MM.1S (cell line): ENCODE measurements around the gene CEACAM16.

Experiments
- DNase-seq: peaks from one replicate; pipeline ENCODE4 v3.0.0-alpha.2; 2015
- H2AFZ ChIP-seq: fragments of 300-600 bp; sonication (generic); 2 replicates; pipeline ENCODE4 v1.6.0; 2016; ENCODE audit warnings: antibody characterized with exemption, low read length
- H3F3A ChIP-seq: fragments of 300-600 bp; sonication (generic); 2 replicates; pipeline ENCODE4 v1.6.1; 2016; ENCODE audit warnings: mild to moderate bottlenecking, antibody characterized with exemption, low read length, moderate library complexity, mixed read lengths; ENCODE audit not compliant: insufficient read depth
- H3K27ac ChIP-seq: fragments of 300-600 bp; sonication (generic); 2 replicates; pipeline ENCODE4 v1.5.1; 2016; ENCODE audit warnings: mild to moderate bottlenecking, low read length
- H3K27me3 ChIP-seq: fragments of 300-600 bp; sonication (generic); replicated peaks from 2 replicates; pipeline ENCODE4 v1.6.0; 2016; ENCODE audit warnings: low read length; ENCODE audit not compliant: insufficient read depth
- H3K36me3 ChIP-seq: fragments of 300-600 bp; sonication (generic); replicated peaks from 2 replicates; pipeline ENCODE4 v1.6.1; 2016; ENCODE audit warnings: mild to moderate bottlenecking, low read length, mixed read lengths; ENCODE audit not compliant: insufficient read depth
- H3K4me1 ChIP-seq: fragments of 300-600 bp; sonication (generic); 2 replicates; pipeline ENCODE4 v1.6.1; 2016; ENCODE audit warnings: low read length, mixed read lengths
- H3K4me2 ChIP-seq: fragments of 300-600 bp; sonication (generic); 2 replicates; pipeline ENCODE4 v1.6.0; 2016; ENCODE audit warnings: low read depth, low read length
- H3K4me3 ChIP-seq: fragments of 300-600 bp; sonication (generic); 2 replicates; pipeline ENCODE4 v1.5.1; 2016; ENCODE audit warnings: low read length, mixed read lengths
- H3K79me2 ChIP-seq: fragments of 300-600 bp; sonication (generic); 2 replicates; pipeline ENCODE4 v1.6.1; 2016; ENCODE audit warnings: mixed run types, low read length, mixed read lengths
- H3K9ac ChIP-seq: fragments of 300-600 bp; sonication (generic); 2 replicates; pipeline ENCODE4 v1.6.1; 2016; ENCODE audit warnings: low read length, mixed read lengths
- H3K9me2 ChIP-seq: fragments of 300-600 bp; sonication (generic); replicated peaks from 2 replicates; pipeline ENCODE4 v1.6.1; 2016; ENCODE audit warnings: mild to moderate bottlenecking, low read length, mixed read lengths; ENCODE audit not compliant: insufficient read depth
- H3K9me3 ChIP-seq: fragments of 300-600 bp; sonication (generic); replicated peaks from 2 replicates; pipeline ENCODE4 v1.6.1; 2016; ENCODE audit warnings: mild to moderate bottlenecking, low read length, mixed read lengths; ENCODE audit not compliant: insufficient read depth
- H4K20me1 ChIP-seq: fragments of 300-600 bp; sonication (generic); 2 replicates; pipeline ENCODE4 v1.6.1; 2016; ENCODE audit warnings: mild to moderate bottlenecking, low read length, moderate library complexity, mixed read lengths; ENCODE audit not compliant: insufficient read depth
- EZH2 ChIP-seq: fragments of 300-600 bp; sonication (generic); optimal IDR thresholded peaks from 2 replicates; pipeline ENCODE3; 2017; ENCODE audit warnings: low read depth, mild to moderate bottlenecking, antibody characterized with exemption, low read length, mixed read lengths
- EZH2phosphoT487 ChIP-seq: fragments of 300-600 bp; sonication (generic); IDR thresholded peaks from 2 replicates; pipeline ENCODE4 v1.6.1; 2018; ENCODE audit warnings: antibody characterized with exemption, low read length
- TF ChIP-seq, protein P1 (sequence below): fragments of 300-600 bp; sonication (generic); IDR thresholded peaks from 2 replicates; pipeline ENCODE4 v1.5.1; 2016; ENCODE audit warnings: antibody characterized with exemption, low read length, mixed read lengths

The CEACAM16 gene

DNA sequence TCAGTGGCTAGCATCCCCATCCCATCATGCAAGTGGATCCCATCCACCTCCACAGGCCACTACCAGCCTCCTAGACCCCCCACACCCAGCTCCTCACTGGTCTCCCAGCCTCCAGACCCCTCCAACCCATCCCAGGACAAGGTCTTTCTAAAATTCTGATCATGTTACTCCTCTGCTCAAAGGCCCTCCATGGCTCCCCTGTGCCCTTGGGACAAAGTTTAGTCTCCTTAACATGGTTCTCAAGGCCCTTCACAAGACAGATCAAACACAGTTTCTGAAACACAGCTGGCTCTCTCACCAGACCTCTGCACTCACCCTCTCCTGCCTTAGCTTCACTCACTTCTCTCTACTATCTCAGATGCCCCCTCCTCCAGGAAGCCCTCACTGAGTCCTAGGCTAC, 18.4 kb upstream of the CEACAM16 start:
- Histone ChIP-seq H3F3A (no peaks in the 10 kb centered on the region), H3K4me2 (no peak overlapping the region), H2AFZ (no peak overlapping the region), H3K9me2 (no peaks in the 10 kb centered on the region), H3K4me1 (no peaks in the 10 kb centered on the region), H3K9me3 (no peaks in the 10 kb centered on the region), H3K27me3 (no peaks in the 10 kb centered on the region), H3K79me2 (no peaks in the 10 kb centered on the region), H4K20me1 (no peaks in the 10 kb centered on the region), H3K4me3 (no peak overlapping the region), H3K9ac (no peak overlapping the region), H3K27ac (no peak overlapping the region), H3K36me3 (no peaks in the 10 kb centered on the region)
- DNase-seq, result no peak
- no peak for TF ChIP-seq EZH2phosphoT487
- TF ChIP-seq EZH2, result no peak
- TF ChIP-seq, protein P1, sequence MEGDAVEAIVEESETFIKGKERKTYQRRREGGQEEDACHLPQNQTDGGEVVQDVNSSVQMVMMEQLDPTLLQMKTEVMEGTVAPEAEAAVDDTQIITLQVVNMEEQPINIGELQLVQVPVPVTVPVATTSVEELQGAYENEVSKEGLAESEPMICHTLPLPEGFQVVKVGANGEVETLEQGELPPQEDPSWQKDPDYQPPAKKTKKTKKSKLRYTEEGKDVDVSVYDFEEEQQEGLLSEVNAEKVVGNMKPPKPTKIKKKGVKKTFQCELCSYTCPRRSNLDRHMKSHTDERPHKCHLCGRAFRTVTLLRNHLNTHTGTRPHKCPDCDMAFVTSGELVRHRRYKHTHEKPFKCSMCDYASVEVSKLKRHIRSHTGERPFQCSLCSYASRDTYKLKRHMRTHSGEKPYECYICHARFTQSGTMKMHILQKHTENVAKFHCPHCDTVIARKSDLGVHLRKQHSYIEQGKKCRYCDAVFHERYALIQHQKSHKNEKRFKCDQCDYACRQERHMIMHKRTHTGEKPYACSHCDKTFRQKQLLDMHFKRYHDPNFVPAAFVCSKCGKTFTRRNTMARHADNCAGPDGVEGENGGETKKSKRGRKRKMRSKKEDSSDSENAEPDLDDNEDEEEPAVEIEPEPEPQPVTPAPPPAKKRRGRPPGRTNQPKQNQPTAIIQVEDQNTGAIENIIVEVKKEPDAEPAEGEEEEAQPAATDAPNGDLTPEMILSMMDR, result no peak

GRCh38 chr19:44681992-44682790, 16.8 kb upstream of the CEACAM16 start:
- no peaks in the 10 kb centered on the region for H3K79me2 ChIP-seq
- no peak for DNase-seq
- no peak overlapping the region for H3K27ac ChIP-seq
- no peak overlapping the region for H2AFZ ChIP-seq
- H3K9ac ChIP-seq, result no peak overlapping the region
- no peaks in the 10 kb centered on the region for H3K36me3 ChIP-seq
- H3K4me3 ChIP-seq, result no peak overlapping the region
- H3K9me3 ChIP-seq, result no peaks in the 10 kb centered on the region
- H3F3A ChIP-seq, result no peaks in the 10 kb centered on the region
- H3K27me3 ChIP-seq, result no peaks in the 10 kb centered on the region
- no peaks in the 10 kb centered on the region for H3K9me2 ChIP-seq
- H4K20me1 ChIP-seq, result no peaks in the 10 kb centered on the region
- no peak overlapping the region for H3K4me2 ChIP-seq
- H3K4me1 ChIP-seq, result no peaks in the 10 kb centered on the region
- TF ChIP-seq, protein P1, result no peak
- TF ChIP-seq EZH2 (no peak), EZH2phosphoT487 (no peak)

DNA sequence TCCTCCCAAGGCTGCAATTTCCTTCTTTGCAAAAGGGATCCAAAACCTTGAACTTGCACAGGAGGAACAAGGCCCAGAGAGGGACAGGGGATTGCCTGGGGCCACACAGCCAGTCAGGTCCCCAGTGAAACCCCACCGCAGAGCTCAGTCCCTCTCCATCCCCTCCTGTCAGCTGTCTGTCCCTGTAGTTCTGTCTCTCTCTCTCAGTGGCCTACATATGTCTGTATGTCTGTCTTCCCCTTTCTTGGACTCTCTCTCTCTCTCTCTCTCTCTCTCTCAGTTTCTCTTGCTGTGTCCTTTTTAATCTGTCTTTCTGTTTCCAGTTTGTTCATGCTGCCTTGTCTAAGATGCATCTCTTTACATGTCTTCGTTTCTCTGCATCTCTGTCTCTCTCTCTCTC, 16.1 kb upstream of the CEACAM16 start:
- no peaks in the 10 kb centered on the region for H3K36me3 ChIP-seq
- no peak overlapping the region for H3K4me2 ChIP-seq
- TF ChIP-seq, protein P1, result no peak
- TF ChIP-seq EZH2phosphoT487, result no peak
- TF ChIP-seq EZH2, result no peak
- DNase-seq, result no peak
- H3K79me2 ChIP-seq, result no peaks in the 10 kb centered on the region
- H2AFZ ChIP-seq, result no peak overlapping the region
- H3K27me3 ChIP-seq, result no peaks in the 10 kb centered on the region
- H4K20me1 ChIP-seq, result no peaks in the 10 kb centered on the region
- no peaks in the 10 kb centered on the region for H3K9me2 ChIP-seq
- no peak overlapping the region for H3K9ac ChIP-seq
- no peak overlapping the region for H3K4me3 ChIP-seq
- no peak overlapping the region for H3K27ac ChIP-seq
- H3F3A ChIP-seq, result no peaks in the 10 kb centered on the region
- no peaks in the 10 kb centered on the region for H3K9me3 ChIP-seq
- no peaks in the 10 kb centered on the region for H3K4me1 ChIP-seq
